ENCODE results near the gene ARHGAP23.

- TF ChIP-seq CTCF (IDR thresholded peaks at IDR 0.05; ENCODE audit: extremely low read depth in 1 of 2, insufficient read depth in 1 of 2, low read depth in 1 of 2, low read length in 2 of 2) (no peak), JUN (IDR thresholded peaks at IDR 0.05; ENCODE audit: borderline replicate concordance, insufficient read depth, insufficient read length, low read depth) (no peak), POLR2AphosphoS5 (IDR thresholded peaks at IDR 0.05; ENCODE audit: insufficient read depth, low read depth, low read length) (no peak), POLR2A (IDR thresholded peaks at IDR 0.05; ENCODE audit: low read depth, low read length) (no peak)
These were observed 119.2 kb downstream of the ARHGAP23 start for GRCh38 chr17:38547444-38547843.
